Activated CD4-positive, alpha-beta T cell treated with anti-CD3 and anti-CD28 coated beads, Interleukin-2, amount 50 U/mL, for 48 hours (primary cell): ENCODE data around the gene PRPF40B.
A peak's percentile ranks its signal among the peaks of the same experiment; 100 is the strongest.

Experiments used
- DNase-seq, 2 experiments: peaks; one replicate each; pipeline ENCODE4 v3.0.0-alpha.2; 2020

Gene PRPF40B

GRCh38 chr12:49661746-49662145, 38.4 kb downstream of the PRPF40B start:
- DNase-seq = no peak

- DNase-seq = peak; percentile 59 to 72
Observed at GRCh38 chr12:49662998-49663843, 39.9 kb downstream of the PRPF40B start.

- DNase-seq = no peak
Observed at GRCh38 chr12:49664167-49664566, 40.8 kb downstream of the PRPF40B start.

- no peak for DNase-seq
Observed at GRCh38 chr12:49664591-49665239, 41.4 kb downstream of the PRPF40B start.

GRCh38 chr12:49665384-49665783, 42.0 kb downstream of the PRPF40B start:
- DNase-seq = no peak

GRCh38 chr12:49666176-49666575, 42.8 kb downstream of the PRPF40B start:
- DNase-seq = no peak

- no peak for DNase-seq
Observed at GRCh38 chr12:49667325-49668090, 44.1 kb downstream of the PRPF40B start.

- no peak for DNase-seq
Observed at GRCh38 chr12:49669796-49670195, 46.4 kb downstream of the PRPF40B start.

GRCh38 chr12:49671031-49671765, 47.8 kb downstream of the PRPF40B start:
- DNase-seq = peak; percentile 49 to 59

GRCh38 chr12:49672301-49673217, 49.2 kb downstream of the PRPF40B start:
- no peak for DNase-seq

GRCh38 chr12:49673446-49674317, 50.3 kb downstream of the PRPF40B start:
- DNase-seq = no peak

GRCh38 chr12:49674318-49674981, 51.1 kb downstream of the PRPF40B start:
- no peak for DNase-seq

- DNase-seq = no peak
Observed at GRCh38 chr12:49675137-49675536, 51.8 kb downstream of the PRPF40B start.

GRCh38 chr12:49678711-49679110, 55.4 kb downstream of the PRPF40B start:
- no peak for DNase-seq

- no peak for DNase-seq
Observed at GRCh38 chr12:49680075-49680474, 56.7 kb downstream of the PRPF40B start.

- no peak for DNase-seq
Observed at GRCh38 chr12:49683599-49684309, 60.4 kb downstream of the PRPF40B start.

- DNase-seq = no peak
Observed at GRCh38 chr12:49684310-49684854, 61.0 kb downstream of the PRPF40B start.

GRCh38 chr12:49687941-49688340, 64.6 kb downstream of the PRPF40B start:
- no peak for DNase-seq

- DNase-seq = no peak
Observed at GRCh38 chr12:49689237-49689636, 65.9 kb downstream of the PRPF40B start.
